ENCODE data around the gene AMMECR1L.
"Not testable (repeated sequence)": the region's sequence is repeated elsewhere in the genome, so short reads cannot be mapped to it uniquely, and the experiment has no call there.

- TF ChIP-seq, protein P1, sequence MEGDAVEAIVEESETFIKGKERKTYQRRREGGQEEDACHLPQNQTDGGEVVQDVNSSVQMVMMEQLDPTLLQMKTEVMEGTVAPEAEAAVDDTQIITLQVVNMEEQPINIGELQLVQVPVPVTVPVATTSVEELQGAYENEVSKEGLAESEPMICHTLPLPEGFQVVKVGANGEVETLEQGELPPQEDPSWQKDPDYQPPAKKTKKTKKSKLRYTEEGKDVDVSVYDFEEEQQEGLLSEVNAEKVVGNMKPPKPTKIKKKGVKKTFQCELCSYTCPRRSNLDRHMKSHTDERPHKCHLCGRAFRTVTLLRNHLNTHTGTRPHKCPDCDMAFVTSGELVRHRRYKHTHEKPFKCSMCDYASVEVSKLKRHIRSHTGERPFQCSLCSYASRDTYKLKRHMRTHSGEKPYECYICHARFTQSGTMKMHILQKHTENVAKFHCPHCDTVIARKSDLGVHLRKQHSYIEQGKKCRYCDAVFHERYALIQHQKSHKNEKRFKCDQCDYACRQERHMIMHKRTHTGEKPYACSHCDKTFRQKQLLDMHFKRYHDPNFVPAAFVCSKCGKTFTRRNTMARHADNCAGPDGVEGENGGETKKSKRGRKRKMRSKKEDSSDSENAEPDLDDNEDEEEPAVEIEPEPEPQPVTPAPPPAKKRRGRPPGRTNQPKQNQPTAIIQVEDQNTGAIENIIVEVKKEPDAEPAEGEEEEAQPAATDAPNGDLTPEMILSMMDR (conservative IDR thresholded peaks at IDR 0.05; ENCODE audit: low read length), result not testable (repeated sequence)
- not testable (repeated sequence) for TF ChIP-seq EZH2phosphoT487 (IDR thresholded peaks at IDR 0.05; ENCODE audit: borderline replicate concordance, low read depth, low read length)
Observed at GRCh38 chr2:127826708-127827107, 59.0 kb downstream of the AMMECR1L start.
